ENCODE data around the gene STK32B.

The STK32B gene

DNA sequence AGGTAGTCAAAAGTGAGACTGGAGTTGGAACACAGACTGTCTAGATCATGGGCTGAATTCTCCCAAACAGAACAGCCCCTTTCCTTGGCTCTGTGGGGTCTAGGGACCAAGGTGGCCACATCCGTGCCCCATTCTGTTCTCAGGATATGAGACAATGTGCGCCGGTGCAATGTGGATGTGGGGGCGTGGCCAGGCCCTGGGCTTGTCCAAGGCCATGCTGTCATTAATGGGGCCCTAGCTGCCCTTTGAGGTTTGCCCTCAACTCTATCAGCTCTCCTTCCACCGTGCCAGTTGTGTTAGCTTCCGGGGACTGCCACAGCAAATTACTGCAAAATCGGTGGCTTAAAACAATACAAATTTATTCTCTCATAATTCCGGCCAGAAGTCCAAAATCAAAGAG lies 344.5 kb downstream of the STK32B start:
- TF ChIP-seq, protein P1, sequence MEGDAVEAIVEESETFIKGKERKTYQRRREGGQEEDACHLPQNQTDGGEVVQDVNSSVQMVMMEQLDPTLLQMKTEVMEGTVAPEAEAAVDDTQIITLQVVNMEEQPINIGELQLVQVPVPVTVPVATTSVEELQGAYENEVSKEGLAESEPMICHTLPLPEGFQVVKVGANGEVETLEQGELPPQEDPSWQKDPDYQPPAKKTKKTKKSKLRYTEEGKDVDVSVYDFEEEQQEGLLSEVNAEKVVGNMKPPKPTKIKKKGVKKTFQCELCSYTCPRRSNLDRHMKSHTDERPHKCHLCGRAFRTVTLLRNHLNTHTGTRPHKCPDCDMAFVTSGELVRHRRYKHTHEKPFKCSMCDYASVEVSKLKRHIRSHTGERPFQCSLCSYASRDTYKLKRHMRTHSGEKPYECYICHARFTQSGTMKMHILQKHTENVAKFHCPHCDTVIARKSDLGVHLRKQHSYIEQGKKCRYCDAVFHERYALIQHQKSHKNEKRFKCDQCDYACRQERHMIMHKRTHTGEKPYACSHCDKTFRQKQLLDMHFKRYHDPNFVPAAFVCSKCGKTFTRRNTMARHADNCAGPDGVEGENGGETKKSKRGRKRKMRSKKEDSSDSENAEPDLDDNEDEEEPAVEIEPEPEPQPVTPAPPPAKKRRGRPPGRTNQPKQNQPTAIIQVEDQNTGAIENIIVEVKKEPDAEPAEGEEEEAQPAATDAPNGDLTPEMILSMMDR (conservative IDR thresholded peaks at IDR 0.05) = no peak
- H3K27ac ChIP-seq = no peak overlapping the region

DNA sequence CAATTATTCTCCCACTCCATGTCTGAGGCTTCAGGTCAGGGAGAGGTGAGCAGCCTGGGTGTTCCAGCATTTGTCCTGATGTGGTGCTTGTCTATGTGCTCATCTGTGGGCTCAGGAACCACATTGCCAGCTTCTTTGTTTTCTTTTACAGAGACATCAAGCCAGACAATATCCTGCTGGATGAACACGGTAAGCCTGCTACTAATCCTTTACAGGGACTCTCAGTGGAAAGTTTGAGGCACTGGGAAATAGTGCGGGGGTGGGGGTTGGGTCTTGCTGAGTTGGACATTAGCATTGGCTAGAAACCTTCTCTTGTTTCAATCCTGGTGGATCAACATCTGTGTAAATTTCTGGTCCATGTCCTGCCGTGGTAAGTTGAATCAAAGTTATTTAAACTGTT lies 346.8 kb downstream of the STK32B start:
- no peak overlapping the region for H3K27ac ChIP-seq
- TF ChIP-seq, protein P1 (conservative IDR thresholded peaks at IDR 0.05) = no peak

DNA sequence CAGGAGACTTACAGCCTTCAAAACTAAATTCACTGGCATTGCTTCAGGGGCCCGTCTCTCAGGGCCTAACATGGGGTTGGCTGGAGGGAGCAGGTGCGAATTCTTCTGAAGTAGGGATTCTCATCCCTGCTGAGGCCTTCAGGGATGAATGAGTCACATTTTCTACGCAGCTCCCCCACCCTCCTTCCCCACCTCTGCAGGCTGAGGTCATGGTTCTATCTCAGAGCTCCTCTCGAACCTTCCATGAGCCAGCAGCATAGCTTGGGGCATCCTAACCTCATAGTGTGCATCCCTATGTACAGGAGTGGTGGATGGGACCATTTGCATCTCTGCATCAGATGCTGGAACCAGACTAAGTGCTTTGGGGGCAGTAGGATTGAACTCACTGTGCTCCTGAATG lies 347.8 kb downstream of the STK32B start:
- H3K27ac ChIP-seq = no peak overlapping the region
- TF ChIP-seq, protein P1 (conservative IDR thresholded peaks at IDR 0.05) = no peak

DNA sequence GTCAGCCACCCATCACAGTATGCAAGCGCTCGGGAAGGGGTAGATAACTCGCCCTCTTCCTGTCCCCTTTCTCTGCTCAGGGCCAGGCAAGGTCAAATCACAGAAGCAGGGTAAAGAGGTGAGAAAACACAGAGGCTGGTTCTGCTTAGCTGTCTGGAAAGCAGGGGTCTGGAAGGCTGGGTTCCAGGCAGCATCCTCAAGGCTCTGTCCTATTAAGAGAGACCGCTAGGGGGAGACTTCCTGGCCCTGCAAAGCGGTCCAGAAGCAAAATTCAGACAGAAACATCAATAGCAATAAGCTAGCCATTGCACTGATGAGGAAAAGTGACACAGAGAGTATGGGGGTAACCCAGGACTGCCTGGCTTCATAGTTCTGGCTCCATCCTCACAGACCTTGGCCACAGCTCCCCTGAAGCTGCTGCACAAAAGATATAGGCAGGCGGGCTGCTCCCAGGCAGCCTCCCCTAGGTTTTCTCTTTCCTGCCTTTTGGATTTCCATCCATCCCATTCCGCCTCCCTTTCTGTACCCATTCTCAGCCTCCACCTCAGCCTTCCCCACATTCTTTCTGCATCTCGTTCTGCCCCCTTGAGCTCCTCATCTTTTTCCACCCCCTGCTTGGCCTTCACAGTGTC lies 348.6 kb downstream of the STK32B start:
- TF ChIP-seq, protein P1 (conservative IDR thresholded peaks at IDR 0.05) = peak; percentile 91
- no peak overlapping the region for H3K27ac ChIP-seq

DNA sequence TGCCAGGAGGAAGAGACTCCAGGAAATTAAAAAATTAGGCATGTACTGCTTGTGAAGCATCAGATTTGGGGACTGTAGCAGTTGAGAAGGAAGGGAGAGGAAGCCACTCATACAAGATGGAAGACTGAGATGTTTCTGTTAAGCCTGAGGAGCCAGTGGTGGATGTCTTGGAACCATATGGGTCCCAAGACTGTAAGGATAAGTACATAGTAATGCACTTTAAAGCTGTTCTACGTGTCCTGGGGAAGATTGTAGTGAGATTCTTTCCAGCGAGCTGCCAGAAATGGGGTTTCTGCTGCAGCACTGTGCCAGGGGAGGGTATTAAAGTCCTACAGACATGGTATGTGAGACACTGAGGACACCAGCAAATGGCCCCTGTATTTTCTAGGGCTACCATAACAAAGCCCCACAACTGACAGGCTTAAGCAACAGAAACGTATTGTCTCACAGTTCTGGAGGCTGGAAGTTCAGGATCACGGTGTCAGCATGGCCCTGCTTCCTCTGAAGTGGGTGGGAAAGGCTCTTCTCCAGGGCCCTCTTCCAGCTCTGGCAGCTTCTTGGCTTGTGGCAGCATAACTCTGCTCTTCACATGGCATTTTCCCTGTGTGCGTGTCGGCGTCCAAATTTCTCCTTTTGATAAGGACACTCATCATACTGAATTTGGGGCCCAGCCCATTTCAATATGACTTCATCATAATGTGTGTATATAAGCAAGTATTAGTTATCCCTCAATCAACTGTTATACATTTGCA lies 352.6 kb downstream of the STK32B start:
- no peak overlapping the region for H3K27ac ChIP-seq
- TF ChIP-seq, protein P1 (conservative IDR thresholded peaks at IDR 0.05) = no peak

DNA sequence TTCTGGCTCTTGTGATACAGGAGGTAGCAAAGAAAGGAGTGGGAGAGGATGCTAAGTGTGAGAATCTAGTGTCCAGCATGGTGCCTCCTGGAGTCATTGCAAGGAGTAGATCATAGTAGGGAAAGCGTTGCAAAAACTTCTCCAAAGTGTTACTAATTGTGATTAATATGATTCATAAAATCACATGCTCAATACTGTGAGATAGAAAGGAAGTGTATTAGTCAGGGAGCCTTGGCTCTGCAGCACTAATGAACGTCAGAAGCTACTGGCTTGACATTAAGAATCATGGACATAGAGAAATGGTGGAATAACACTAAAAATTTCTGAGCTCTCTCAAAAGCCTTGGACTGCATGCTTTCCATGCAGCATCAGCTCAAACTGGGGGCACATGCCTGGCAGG lies 358.0 kb downstream of the STK32B start:
- TF ChIP-seq, protein P1 (conservative IDR thresholded peaks at IDR 0.05) = no peak
- H3K27ac ChIP-seq = no peak overlapping the region

DNA sequence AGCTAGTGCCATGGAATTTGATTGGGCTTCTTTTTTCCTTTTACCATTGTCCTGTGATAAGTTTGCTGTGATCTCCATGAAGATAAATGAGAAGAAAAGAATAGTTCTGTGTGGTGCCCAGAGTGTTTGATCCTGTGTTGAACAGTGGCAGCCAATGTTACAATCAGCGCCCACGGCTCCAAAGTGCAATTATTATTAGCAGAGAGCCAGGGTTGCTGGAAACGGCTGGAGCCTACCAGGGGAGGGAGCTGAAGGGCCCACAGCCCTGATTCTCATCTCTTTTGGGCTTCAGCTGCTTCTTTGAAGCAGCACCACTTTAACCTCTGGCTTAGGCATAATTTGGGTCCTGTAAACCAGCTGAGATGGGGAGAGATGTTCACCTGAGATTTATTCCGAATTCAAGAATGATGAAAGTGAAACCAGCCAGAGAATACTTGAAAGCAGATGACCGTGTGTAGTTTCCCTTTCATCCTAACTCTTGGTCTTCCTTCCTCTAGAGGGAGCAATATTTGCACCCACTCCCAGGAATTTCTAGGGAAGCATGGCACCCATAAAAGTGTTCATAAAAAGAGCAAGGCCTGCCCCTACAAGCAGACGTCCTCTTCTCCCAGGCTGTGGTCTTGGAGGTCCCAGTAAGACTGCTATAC lies 358.8 kb downstream of the STK32B start:
- TF ChIP-seq, protein P1 (conservative IDR thresholded peaks at IDR 0.05) = peak; percentile 32; the same call in 1 of the 2 replicates
- H3K27ac ChIP-seq = no peak overlapping the region
